Lung (tissue), 12 donors: ENCODE measurements around the gene LBX1. TPM values are rescaled to one million over a fixed set of nuclear protein-coding genes. Genes with fewer than 3 reads are reported as not detected.

ENCODE experiments used
- ATAC-seq: fragments of 200-7000 bp; cut with Tn5 transposase; one replicate; pipeline ENCODE4 v1.9.1; 2020; ENCODE audit warnings: moderate number of reproducible peaks; ENCODE audit not compliant: insufficient read depth, low FRiP score
- DNase-seq, 3 donors: peaks; one replicate each; pipeline ENCODE4 v3.0.0-alpha.2; 2013 to 2017
- H3K27ac ChIP-seq, 2 donors: one replicate each; pipeline ENCODE4 v1.5.1; 2013; ENCODE audit warnings: mild to moderate bottlenecking in 2 of 2, moderate library complexity in 2 of 2, control low read depth in 1 of 2, inconsistent platforms in 1 of 2, low read depth in 1 of 2, low read length in 1 of 2
- H3K27me3 ChIP-seq, 3 donors: one replicate each; pipeline ENCODE4 v1.5.1; 2013; ENCODE audit warnings: low read length in 2 of 3; ENCODE audit not compliant: control insufficient read depth in 3 of 3, insufficient read depth in 3 of 3
- H3K36me3 ChIP-seq, 4 donors: one replicate each; pipeline ENCODE4 v1.5.1; 2013; ENCODE audit warnings: low read length in 4 of 4, mild to moderate bottlenecking in 1 of 4, moderate library complexity in 1 of 4; ENCODE audit not compliant: control insufficient read depth in 4 of 4, insufficient read depth in 4 of 4
- H3K4me1 ChIP-seq, 5 donors: one replicate each; pipeline ENCODE4 v1.5.1; 2013; ENCODE audit warnings: low read length in 5 of 5, mild to moderate bottlenecking in 2 of 5, moderate library complexity in 1 of 5; ENCODE audit not compliant: control insufficient read depth in 5 of 5, insufficient read depth in 5 of 5
- H3K4me3 ChIP-seq: one replicate; pipeline ENCODE4 v1.5.1; 2013; ENCODE audit warnings: mild to moderate bottlenecking, control low read depth, moderate library complexity
- H3K9ac ChIP-seq, 2 donors: one replicate each; pipeline ENCODE4 v1.5.1; 2013; ENCODE audit warnings: low read length in 2 of 2, control low read depth in 1 of 2; ENCODE audit not compliant: insufficient read depth in 1 of 2
- H3K9me3 ChIP-seq, 4 donors: one replicate each; pipeline ENCODE4 v1.5.1; 2013; ENCODE audit warnings: low read length in 3 of 4, mild to moderate bottlenecking in 1 of 4, moderate library complexity in 1 of 4; ENCODE audit not compliant: control insufficient read depth in 4 of 4, insufficient read depth in 3 of 4
- WGBS, 2 donors: extraction: QIAGEN DNeasy Blood & Tissue Kit; methylation state at CpG; one replicate each; pipeline ENCODE4 v1.1.7; 2013; 5-methylcytosine and 5-hydroxymethylcytosine counted together
- polyA plus RNA-seq, 2 donors: library from polyadenylated mRNA; stranded (reverse); fragments of 200-250 nt; gene quantifications; one replicate each; pipeline ENCODE4 v1.2.1, GENCODE V29; 2013
- total RNA-seq, 2 donors: library from RNA; depleted of rRNA in 1 of 2; stranded (reverse); fragments of >200 nt in 1 of 2; gene quantifications; one replicate each; pipeline ENCODE4 v1.2.1, GENCODE V29; 2014 to 2021
- TF ChIP-seq, protein P1 (sequence below): IDR thresholded peaks from 2 replicates; pipeline ENCODE4 v1.5.1; 2012; ENCODE audit warnings: mild to moderate bottlenecking; ENCODE audit errors: control extremely low read depth, extremely low read depth
- donor health status: control.
- donor health status: control.
- donor health status: Bipolar disorder and iron deficiency.
- donor health status: healthy.
- donor health status: DM: yes; HTN: yes; CAD: no.

Gene LBX1
- total and polyA plus RNA-seq, 4 donors, result 0.02 to 0.09 (median 0.04) TPM; not detected in 1

GRCh38 chr10:101266381-101267289 lies 37.4 kb upstream of the LBX1 start:
- Histone ChIP-seq H3K9ac (no peak overlapping the region), H3K4me1 (peaks cover 0 to 54% (median 21%) of the 10 kb centered on the region in 5 donors), H3K4me3 (no peak overlapping the region), H3K27me3 (peaks cover 0 to 7% (median 2%) of the 10 kb centered on the region in 3 donors), H3K27ac (no peak overlapping the region), H3K9me3 (no peaks in the 10 kb centered on the region), H3K36me3 (no peaks in the 10 kb centered on the region)
- peak; percentile 6 for ATAC-seq
- peak; percentile 62 to 72 (median 63) for DNase-seq
- TF ChIP-seq, protein P1, sequence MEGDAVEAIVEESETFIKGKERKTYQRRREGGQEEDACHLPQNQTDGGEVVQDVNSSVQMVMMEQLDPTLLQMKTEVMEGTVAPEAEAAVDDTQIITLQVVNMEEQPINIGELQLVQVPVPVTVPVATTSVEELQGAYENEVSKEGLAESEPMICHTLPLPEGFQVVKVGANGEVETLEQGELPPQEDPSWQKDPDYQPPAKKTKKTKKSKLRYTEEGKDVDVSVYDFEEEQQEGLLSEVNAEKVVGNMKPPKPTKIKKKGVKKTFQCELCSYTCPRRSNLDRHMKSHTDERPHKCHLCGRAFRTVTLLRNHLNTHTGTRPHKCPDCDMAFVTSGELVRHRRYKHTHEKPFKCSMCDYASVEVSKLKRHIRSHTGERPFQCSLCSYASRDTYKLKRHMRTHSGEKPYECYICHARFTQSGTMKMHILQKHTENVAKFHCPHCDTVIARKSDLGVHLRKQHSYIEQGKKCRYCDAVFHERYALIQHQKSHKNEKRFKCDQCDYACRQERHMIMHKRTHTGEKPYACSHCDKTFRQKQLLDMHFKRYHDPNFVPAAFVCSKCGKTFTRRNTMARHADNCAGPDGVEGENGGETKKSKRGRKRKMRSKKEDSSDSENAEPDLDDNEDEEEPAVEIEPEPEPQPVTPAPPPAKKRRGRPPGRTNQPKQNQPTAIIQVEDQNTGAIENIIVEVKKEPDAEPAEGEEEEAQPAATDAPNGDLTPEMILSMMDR, result no peak
- WGBS, 2 donors, result 79 to 82% methylated on average over 13 of the region's 13 CpGs

DNA sequence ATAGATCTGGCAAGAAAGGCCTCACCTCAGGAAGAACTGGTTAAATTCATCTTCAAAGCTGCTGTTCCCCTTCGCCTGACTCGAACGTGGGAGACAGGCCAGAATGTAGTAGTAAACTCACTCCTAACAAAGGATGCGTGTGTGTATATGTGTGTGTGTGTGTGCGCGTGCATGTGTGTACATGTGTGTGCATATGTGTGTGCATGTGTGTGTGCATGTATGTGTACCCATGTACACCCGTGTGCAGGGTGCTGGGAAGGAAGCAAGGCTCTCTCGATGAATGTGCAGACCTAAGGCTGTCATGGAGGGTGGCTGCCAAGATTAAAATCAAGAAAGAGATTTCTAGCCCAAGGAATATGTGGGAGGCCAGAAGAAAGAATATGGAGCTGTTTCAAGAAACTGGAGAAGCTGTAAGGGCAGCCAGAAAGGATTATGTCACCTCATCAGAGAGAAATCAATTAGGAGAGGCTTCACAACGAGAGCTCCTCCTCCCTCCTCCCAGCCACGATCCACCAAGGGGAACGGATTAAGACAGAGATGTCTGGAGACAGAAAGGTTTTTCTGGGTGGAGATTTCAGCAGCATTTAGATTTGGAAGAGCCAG lies 34.0 kb upstream of the LBX1 start:
- Histone ChIP-seq H3K27me3 (peaks cover 0 to 16% (median 0%) of the 10 kb centered on the region in 3 donors), H3K9ac (peak overlapping the region in 1 of 2 donors; percentile 70), H3K27ac (no peak overlapping the region), H3K4me3 (no peak overlapping the region), H3K9me3 (peaks cover 0 to 6% (median under 1%) of the 10 kb centered on the region in 4 donors), H3K4me1 (peaks cover 0 to 66% (median 24%) of the 10 kb centered on the region in 5 donors), H3K36me3 (no peaks in the 10 kb centered on the region)
- DNase-seq, result peak; percentile 81 to 98 (median 97)
- TF ChIP-seq, protein P1, result no peak
- no peak for ATAC-seq
- 54 to 73% methylated on average over 11 of the region's 11 CpGs for WGBS, 2 donors

- TF ChIP-seq, protein P1, result no peak
- 67 to 85% methylated on average over 9 of the region's 9 CpGs for WGBS, 2 donors
- H3K9me3 ChIP-seq, result peaks cover 0 to 9% (median 3%) of the 10 kb centered on the region in 4 donors
- H3K4me1 ChIP-seq, result peaks cover 0 to 59% (median 21%) of the 10 kb centered on the region in 5 donors
- no peak overlapping the region for H3K27ac ChIP-seq
- H3K4me3 ChIP-seq, result no peak overlapping the region
- H3K36me3 ChIP-seq, result no peaks in the 10 kb centered on the region
- peaks cover 0 to 16% (median 0%) of the 10 kb centered on the region in 3 donors for H3K27me3 ChIP-seq
- ATAC-seq (no peak), DNase-seq (peak in 2 of 3 donors; percentile 47 to 70)
- H3K9ac ChIP-seq, result no peak overlapping the region
These were observed 32.9 kb upstream of the LBX1 start for GRCh38 chr10:101262147-101262546.
